GM19372 (cell line): Measurements from ENCODE around the gene SEZ6L.

ENCODE experiments used
- ATAC-seq: cut with Tn5 transposase; IDR thresholded peaks from one replicate; pipeline ENCODE4 v1.9.1; 2021; ENCODE audit warnings: mild to moderate bottlenecking, low read depth, moderate library complexity; ENCODE audit not compliant: unreplicated experiment

SEZ6L gene

DNA sequence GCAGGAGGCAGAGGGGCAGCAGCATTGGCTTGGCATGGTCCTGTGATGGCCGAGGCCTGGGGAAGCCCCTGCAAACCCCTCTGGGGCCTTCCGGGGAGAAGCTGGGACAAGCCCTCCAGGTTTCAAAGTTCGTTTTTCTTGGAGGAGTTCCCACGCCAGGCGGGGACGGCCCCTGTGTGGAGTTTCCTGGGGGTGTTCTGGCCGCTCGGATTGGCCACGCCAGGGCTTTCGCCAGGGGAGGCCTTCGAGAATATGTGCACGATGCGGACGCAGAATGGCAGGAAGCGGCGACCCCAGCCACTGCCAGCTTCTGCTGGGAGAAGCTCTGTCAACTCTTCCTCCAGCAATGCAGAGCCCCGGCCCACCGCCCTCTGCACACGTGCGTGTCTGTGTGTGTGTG, 157.5 kb downstream of the SEZ6L start:
- ATAC-seq: no peak

DNA sequence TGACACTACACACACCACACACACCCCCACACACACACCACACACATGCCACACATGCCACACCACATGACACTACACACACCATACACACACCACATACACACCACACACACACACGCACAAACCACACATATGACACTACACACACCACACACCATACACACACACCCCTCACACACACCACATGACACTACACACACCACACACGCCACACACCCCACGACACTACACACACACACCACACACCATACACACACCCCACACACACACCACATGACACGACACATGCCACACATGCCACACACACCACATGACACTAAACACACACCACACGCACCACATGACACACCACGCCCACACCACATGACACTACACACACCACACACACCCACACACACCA, 158.0 kb downstream of the SEZ6L start:
- no peak for ATAC-seq

DNA sequence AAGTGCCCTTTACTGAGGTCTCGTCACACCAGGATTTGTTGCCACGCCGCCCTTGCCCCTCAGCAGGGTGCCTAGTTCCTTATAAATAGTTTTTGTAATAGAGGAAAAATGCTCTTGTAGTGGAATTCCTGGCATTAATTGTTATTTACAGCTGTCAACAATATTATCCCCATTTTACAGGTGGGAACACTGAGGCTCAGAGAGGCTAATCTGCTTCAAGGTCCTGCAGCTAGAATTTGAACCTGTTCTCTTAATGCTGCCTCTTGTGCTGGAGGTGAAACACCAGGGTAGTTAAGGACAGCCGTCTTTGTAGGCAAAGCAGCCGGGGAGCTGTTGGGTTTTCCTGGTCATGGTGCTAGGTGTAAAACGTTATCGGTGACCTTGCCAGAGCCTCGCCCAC, 159.0 kb downstream of the SEZ6L start:
- ATAC-seq: no peak

DNA sequence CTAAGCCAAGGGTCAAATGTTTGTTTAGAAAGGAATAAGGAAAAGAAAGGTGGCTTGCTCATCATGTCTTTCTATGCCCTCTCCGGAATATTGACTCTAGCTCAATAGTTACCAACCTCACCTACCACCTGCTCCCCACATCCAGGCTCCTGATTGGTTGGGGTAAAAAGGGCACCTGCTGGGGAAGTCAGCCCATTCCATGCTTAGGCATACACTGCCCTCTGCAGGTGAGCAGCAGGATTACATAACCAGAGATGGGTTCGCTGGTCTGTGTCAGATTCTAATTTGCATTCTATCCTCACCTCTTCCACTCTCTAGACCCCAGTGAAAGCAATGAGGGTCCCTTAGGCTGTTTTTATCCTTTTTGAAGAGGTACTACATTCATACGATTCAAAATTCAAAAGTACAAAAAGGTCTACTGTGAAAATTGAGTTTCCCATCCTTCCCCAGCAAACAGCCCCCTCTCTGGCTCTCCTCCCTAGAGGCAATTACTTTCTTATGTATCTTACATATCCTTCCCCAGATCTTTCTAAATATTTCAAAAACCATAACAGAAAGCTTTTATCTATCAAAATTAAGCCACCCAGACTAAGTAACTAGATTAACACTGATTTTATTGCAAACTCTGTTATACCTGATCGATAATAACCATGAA, 161.8 kb downstream of the SEZ6L start:
- ATAC-seq: no peak

DNA sequence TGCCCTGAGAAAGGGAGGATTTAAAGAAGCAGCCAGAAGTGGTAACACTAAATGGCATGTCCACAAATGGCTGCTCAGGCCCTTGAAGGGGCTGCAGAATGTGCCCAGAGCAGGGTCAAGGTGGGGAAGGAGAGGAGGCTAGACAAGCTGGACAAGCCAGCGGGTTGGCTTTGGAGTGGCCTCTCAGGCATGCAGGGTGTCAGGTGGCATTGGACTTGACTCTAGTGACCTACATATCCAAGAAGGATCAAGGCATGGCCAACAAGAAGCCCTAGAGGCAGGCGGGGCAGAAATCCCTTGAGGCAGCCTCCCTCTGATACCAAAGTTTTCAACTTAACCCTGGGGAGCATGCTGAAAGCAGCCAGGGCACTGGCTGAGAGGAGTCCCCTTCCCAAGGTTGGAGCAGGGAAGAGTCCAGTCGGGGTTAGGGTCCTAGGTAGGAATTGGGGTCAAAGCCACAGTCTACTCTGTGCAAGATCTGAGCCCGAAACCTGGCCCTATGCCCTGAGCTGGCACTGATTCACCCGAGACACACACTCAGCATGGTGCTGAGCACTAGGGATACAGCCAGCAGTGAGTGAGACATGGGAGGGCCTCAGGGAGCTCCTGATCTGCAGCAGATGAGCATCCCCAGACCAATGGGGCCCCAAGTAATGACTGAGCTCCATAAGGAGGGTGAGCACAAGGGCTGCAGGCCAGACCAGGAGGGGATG, 164.0 kb downstream of the SEZ6L start:
- ATAC-seq: no peak

DNA sequence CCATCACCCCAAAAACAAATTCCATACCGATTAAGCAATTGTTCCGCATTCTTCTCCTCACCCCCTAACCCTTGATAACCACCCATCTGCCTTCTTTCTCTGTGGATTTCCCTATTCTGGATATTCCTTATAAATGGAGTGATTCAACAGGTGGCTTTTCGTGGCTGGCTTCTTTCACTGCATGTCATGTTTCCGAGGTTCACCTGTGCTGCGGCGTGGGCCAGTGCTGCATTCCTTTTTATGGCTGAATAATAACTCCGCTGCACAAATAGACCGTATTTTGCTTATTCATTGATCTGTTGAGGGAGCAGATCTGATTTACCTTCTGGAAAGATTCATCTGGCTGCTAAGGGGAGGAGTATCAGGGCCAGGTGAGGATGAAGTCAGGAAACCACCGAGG, 165.0 kb downstream of the SEZ6L start:
- ATAC-seq: no peak

DNA sequence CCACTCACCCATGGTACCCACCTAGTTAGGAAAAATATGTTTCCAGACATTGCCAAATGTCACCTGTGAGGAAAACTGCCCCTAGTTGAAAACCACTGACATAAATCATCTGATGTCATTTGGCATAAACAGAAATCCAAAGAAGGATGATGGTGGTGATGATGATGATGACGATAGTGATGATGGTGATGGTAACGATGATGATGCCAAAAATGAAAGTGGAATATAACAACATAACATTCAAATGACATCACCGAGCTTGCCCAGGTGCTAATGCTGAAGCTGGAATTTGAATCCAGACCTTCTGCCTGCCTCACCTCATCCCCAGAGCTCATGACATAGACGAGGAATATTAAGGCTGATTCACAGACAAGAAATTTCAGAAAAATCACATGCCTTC, 167.5 kb downstream of the SEZ6L start:
- ATAC-seq: no peak

DNA sequence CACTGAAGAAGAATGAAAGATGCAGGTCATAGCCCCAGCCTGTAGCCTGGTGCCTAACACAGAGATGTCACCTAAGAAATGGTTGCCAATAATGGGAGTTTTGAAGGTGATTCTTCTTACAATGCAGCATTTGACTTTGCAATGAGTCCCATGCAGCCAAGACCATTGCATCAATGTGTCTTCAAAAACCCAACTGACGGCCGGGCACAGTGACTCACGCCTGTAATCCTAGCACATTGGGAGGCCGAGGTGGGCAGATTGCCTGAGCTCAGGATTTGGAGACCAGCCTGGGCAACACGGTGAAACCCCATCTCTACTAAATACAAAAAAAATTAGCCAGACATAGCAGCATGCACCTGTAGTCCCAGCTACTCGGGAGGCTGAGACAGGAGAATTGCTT, 170.5 kb downstream of the SEZ6L start:
- ATAC-seq: no peak

DNA sequence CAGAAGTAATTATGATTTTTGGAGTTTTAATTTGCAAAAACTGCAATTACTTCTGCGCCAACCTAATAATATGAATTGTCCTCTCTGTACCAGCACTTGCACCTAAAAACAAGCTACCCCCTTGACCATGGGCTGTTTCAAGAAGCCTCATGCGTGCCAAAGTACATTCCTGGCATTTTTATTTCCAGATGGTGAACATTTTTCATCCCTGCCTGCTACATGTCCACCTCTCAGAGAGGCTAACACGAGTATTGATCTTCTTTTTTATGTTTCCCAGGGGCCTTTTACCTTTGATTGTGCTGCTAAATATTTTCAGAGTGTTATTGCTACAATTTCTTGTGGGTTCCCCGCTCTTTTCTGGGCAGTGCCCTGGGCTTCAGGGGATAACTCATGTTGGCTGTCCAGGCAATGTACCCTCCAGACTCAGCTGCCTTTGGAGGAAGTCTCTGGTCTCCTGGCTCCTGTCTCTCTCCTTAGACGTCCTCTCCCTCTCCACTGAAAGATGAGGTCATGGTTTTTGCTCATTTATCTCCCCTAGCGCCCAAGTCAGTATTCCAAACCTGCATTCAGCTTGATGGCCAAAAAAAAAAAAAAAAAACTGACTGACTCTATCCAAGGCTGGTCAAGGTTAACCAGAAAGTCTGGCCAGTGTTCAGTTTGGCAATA, 173.6 kb downstream of the SEZ6L start:
- no peak for ATAC-seq

DNA sequence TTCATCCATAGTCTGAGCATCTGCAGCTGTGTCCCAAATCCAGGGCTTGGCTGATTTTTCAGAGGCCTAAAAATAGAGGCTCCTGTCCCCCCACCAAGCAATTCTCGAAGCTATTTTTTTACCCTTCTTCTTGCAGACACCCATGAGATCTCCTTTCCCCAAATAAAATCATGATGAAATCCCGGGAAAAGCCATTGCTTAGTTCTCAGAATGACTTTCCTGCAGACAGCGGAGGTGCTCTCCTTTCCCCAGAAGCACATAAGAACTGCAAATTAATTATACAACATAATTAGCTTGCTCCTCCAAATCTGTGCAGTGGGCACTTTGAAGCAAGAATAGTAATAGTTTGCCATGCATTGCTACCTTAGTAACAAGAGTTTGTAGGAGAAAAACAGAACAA, 176.2 kb downstream of the SEZ6L start:
- ATAC-seq: no peak

DNA sequence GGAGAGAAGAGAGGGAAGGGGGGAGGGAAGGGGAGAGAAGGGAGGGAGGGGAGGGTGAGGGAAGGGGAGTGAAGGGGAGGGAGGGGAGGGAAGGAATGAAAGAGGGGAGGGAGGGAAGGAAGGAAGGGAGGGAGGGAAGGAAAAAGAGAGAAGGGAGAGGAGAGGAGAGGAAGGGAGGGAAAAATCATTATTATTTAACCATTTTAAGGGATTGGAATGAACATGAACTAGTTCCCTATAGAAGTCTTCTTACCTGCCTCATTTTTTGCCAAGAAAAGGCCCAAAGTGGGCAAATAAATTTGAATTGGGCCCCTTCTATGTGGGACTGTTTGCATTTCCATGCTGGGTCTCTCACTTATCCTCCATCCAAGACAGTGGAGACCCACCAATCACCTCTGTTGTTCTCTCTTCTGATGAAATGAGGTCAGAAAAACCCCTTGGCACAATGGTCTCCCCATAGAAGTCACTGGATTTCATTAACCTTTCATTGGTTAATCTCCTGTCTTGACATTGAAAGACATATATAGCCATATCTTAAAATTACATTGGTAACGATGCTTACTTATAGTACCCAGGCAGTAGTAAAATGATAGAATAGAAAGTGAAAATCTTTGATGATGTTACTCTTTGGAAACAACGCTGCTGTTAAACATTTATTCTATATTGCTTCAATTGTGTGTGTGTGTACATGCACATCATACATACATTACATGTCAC, 179.7 kb downstream of the SEZ6L start:
- ATAC-seq: no peak

DNA sequence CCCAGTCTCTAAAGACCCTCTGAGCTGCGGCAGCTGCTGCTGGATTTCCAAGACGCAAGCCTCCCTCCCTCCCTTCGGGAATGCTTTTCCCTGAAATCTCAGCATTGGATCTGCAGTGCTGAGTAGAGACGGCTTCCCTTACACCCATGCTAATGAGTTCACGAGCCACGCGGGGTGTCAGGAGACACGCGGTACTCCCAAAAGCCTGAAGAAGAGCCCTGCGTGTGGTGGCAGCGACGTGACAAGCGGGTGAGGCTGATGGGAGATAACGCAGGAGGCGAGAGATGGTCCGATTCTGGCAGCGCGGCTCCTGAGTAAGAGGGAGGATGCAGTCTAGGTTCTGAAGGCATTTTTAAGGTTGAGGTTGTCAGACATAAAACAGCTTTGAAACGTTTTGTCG, 185.4 kb downstream of the SEZ6L start:
- ATAC-seq: no peak

DNA sequence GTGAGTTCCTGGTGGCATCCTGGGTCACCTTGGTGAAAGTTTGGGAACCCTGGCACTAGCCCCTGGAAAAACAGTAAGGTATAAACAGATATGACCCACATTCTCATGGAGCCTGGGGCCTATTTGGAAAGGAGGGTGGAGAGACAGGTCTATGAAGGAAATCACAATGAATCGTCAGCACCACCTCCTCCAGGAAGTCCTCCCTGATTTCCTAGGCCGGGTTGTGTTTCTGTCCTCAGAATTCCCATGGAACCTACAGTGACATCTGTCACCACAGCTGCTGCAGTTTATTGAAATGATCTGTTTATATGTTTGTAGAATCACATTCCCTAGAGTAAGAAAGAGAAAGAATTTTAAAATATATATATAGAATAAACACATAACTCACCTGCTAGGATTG, 188.0 kb downstream of the SEZ6L start:
- ATAC-seq: no peak

DNA sequence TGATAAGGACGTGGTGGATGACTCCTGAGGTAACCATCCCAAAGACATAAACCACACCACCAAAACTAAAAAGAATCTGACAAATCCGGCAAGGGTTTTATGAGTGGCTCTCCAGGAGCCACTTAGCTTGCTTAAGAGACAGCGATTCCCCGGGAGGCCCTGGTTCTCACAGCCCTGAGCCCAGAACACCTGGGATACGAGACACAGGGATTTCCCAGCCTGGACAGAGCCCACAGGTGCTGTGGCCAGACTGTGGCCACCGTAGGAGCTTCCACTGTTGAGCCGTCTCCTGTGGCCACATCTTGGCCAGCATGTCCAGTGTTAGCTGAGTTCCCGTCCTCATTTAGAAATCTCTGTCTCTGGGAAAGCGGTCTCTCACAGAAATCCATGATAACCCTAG, 188.6 kb downstream of the SEZ6L start:
- no peak for ATAC-seq

DNA sequence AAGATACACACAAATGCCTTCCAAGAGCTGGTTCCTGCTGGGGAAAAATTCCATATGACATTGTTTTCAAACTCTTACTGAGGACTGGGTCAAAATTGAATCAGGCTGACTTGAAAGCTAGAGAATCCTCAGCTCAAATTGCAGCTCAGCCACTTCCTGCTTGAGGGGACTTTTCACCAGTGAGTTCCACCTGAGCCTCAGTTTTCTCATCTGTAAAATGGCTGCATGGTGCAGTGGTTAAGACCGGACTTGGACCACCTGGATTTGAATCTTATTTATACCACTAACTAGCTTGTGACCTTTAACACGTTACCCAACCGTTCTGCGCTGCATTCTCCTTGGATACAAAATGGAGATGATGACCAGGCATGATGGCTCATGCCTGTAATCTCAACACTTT, 189.9 kb downstream of the SEZ6L start:
- ATAC-seq: no peak

DNA sequence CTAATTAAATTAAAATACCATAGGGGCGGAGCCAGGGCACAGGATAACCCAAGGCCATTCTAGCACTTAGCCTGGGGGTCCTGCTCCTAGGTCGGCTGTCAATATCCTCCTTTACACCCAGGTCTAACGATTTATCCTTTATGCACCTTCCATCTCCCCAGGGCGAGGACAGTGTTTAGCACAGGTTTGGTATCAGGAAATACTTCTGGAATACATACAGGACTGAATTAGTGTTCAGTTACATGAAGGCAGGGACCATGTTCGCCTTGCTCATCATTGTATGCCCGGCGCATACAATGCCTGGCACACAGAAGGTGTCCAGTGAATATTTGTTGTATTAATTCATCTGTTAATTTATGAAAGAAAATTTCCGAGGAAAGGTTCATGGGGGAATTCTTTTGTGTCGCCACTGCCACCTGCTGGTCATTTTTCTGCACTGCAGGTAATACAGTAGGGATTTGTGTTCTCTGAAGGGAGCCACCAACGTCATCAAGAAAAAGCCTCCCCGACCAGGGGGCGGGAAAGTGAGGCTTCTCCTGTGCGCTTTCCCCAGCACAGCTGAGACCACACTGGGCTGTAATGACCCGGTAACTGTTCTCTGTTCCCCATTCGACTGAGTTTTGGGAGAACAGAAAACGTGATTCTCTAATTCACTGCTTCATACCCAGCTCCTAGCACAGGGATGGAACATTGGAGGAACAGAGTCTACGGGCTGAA, 191.1 kb downstream of the SEZ6L start:
- ATAC-seq: no peak

DNA sequence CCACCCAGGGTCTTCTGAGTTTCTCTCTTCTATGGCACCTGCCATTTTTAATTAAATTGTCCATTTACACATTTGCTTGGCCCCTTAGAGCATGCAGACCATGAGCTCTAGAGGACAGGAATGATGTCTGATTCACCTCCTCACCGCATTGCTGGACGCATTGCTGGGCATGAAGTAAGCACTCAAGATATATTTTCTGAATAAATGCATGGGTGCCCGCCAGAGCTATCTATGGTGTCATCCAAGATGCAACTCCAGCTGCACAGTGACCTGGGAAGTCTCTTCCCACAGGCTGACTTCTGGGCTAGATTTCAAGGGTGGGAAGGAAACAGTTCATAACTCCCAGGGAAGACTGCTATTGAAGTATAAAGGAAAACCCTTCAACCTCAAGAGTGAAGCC, 193.2 kb downstream of the SEZ6L start:
- ATAC-seq: no peak

DNA sequence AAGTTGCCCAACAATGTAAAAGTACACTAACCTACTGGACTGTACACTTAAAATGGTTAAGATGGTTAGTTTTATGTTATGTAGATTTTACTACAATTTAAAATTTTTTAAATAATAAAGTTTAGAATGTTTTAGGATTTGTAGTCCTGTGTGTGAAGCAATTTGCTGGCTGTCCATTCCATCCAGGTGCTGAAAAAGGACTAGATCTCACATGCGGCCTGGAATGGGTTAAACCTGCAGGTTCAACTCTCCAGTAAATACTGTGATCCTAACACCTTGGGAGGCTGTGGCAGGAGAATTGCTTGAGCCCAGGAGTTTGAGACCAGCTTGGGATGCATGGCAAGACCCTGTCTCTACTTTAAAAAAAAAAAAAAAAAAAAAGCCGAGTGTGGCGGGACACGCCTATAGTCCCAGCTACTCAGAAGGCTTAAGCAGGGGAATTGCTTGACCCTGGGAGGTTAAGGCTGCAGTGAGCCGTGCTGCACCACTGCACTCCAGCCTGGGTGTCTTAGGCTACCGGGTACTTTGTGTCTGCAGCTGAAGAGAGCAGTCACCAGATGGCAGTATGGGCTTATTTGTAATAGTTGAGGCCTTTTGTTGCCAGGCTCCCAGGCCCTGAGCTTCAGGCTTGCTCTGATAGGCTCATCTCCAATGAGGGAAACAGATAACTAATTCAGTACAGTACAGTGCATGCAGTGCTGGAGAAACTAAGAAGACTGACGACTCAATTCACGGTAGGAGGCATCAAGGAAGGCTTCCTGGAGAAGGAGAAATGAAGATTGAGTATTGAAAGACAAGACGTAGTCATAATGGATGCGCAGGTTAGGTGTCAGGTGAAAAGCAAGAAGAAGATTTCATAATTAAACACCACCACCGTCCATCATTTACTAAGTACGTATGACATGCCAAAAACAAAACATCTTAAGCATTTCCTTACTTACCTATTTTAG, 195.1 kb downstream of the SEZ6L start:
- peak; percentile 72 for ATAC-seq

DNA sequence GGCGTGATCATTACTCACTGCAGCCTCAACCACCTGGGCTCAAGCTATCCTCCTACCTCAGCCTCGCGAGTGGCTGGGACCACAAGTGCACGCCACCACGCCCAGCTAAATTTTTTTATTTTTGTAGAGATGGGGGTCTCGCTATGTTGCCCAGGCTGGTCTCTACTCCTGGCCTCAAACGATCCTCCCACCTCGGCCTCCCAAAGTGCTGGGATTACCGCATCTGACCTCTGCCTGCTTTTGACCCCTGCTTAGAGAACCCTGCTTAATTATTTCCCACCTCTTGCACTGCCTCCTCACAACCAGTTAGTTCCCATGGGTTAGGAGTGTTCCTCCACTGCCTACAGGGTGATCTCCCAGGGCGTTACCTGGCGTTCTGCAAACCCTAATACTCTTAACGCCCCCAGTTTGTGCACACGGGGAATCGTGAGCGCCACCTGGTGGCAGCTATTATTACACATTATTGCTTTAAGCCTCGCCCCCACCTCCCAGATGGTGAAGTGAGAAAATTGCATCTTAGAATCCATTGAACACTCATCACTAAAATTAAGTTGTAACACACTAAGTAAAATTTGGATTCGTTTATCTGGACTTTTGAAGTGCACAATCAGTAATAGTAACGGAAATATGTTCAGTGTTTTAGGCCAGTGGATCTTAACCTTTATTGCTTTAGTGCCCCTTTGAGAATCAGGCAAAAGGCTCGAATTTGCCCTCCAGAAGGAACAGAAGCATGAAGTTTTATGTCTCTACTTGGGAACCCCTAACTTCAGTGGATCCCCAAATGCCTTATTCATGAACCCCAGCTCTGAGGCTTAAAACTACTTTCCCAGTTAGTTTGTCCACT, 198.4 kb downstream of the SEZ6L start:
- no peak for ATAC-seq
